HK-2 (cell line): ENCODE data around the gene PLEKHO1.
"Not testable (repeated sequence)": the region's sequence is repeated elsewhere in the genome, so short reads cannot be mapped to it uniquely, and the experiment has no call there.

ENCODE experiments used
- DNase-seq: peaks from one replicate; pipeline ENCODE4 v3.0.0-alpha.2; 2018; ENCODE audit not compliant: unreplicated experiment

PLEKHO1 gene

GRCh38 chr1:150149271-150150132 lies at the start of gene PLEKHO1:
TSS of gene PLEKHO1 (plus strand) at chr1:150149916. CDS start at chr1:150150258, 342 bp downstream.
- DNase-seq: peak; percentile 77

GRCh38 chr1:150102986-150103385 lies 46.7 kb upstream of the PLEKHO1 start:
- no peak for DNase-seq

DNA sequence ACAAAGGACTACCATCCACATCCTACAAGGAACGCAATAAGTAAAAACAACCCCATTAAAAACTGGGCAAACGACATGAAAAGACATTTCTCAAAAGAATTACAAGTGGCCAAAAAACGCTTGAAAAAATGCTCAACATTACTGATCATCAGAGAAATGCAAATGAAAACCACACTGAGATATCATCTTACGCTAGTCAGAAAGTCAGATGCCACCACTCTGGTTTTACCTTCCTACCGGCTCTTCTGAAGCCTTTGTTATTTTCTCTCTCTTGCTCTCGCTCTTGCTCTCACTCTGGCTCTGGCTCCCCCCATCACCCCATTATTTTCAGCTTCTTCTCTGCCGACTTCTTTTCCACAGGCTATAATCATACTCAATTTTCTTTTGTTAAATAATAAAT lies 43.4 kb upstream of the PLEKHO1 start:
- DNase-seq: no peak

GRCh38 chr1:150109586-150109985 lies 40.1 kb upstream of the PLEKHO1 start:
- no peak for DNase-seq

DNA sequence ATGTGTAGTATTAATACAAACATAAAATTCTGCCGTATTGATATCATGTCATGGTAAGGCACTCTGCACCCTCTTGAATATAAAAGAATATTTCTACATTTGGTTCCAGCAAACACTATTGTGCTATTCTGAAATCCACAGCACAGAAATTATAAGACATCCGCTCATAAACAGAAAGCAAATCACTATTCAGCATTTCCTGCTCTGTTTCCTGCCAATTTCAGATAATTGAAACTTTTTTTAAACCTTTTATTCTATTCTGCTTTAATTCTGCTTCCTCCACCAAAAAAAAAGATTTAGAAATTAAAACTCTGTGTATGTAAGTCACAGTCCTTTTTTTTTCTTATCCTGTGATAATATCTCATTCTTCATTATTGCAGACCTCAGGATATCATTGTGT lies 39.6 kb upstream of the PLEKHO1 start:
- no peak for DNase-seq

DNA sequence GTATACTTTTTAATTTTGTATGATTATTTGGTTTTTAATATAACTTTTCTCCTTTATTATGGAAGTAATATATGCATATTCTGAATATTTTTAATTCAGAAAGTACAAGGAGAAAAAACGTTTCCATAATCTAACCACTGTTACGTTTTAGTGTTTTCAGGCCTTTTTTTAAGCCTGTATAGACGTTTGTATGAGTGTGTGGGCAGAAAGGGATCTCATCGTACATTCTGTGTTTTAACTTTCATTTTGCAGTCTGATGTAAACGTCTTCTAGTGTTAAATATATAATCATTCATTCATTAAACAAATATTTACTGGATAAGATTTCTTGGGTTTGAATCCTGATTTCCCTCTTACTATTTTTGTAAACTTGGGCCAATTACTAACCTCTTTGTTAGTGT lies 38.0 kb upstream of the PLEKHO1 start:
- no peak for DNase-seq

DNA sequence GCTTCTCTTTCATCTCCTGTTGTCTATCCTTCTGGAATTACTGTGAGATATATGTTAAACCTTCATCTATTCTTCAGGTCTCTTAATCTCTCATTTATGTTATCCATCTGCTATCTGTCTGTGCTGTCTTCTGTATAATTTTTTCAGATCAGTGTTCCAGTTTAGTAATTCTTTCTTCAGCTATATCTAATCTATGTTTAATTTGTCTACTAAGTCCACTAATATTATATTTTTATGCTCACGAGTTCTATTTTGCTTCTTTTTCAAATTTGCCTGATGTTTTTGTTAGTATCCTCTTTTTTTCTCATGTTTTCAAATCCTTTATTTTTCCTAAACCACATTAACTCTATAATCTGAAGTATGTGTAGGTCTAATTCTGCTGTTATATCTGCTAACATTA lies 34.6 kb upstream of the PLEKHO1 start:
- DNase-seq: no peak

- DNase-seq: no peak
Measured at GRCh38 chr1:150118716-150119115, 31.0 kb upstream of the PLEKHO1 start.

DNA sequence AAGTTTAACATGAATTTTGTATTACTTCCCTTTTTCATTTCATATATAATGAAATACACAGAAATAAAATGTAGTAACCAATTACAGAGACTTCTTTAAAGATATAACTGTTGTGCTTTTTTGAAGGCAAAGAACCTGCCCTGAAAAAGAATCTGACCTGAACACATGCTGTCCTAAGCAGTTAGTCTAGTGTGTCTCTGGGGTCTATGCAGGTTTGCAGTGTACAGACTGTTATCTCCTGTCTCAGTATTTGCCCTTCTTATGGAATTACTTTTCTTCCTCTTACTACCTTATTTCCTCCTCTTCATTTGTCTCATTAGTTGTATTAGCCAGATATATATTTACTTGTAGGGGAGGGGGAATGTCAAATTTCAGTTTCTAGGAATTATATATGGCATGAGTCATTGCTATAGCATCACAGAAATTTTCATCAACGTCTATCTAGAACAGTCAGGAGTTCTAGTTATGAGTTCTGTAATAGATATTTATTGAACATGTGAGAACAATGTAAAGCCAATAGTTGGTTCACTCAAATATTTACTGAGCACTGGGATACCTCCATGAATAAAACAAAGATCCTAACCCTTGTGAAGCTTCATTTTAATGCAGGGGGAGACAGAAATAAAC lies 28.4 kb upstream of the PLEKHO1 start:
- no peak for DNase-seq

GRCh38 chr1:150126811-150127210 lies 22.9 kb upstream of the PLEKHO1 start:
- no peak for DNase-seq

- DNase-seq: no peak
Measured at GRCh38 chr1:150127464-150127863, 22.3 kb upstream of the PLEKHO1 start.

DNA sequence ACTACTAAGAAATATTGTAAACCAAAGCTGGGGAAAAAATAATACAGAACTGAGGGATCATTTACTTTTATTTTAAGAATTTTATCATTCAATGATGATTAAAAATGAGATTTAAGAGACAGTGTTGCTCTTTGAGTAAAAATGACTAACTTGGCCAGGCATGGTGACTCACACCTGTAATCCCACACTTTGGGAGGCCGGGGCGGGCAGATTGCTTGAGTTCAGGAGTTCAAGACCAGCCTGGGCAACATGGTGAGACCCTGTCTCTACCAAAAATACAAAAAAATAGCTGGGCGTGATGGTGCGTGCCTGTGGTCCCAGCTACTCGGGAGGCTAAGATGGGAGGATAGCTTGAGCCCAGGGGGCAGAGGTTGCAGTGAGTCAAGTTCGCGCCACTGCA lies 21.8 kb upstream of the PLEKHO1 start:
- no peak for DNase-seq

DNA sequence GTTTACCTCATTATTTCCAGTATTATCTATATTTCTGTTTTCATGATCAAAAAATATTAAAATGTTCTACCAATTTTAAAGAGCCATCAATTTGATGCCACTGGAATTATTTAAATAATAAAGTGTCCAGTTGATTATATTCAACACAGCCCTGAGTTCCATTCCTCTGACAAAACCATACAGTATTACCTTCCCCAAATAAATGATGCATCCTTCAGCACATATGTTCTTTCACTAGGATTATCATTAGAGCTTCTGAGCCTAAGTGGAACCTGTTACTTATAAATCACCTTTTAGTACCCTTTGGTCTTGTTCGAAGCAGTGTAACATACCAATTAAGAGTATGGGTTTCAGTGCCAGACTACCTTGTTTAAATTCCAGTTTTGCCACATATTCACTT lies 17.3 kb upstream of the PLEKHO1 start:
- no peak for DNase-seq

DNA sequence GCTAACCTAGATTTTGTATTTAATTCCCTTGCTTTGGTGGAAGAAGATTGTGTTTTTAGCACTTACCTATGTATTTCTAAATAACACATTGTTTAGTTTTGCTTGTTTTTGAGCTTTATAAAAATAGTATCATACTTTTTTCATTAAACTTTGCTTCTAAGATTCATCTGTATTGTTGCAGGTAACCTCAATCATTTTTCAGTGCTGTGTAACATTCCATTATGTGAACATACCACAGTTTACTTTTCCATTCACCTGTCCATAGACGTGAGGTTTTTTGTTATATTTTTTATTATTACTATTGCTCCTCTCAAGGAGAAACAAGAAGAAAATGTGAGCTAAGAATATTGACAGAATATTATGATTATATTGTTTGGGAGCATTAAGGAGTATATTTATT lies 15.2 kb upstream of the PLEKHO1 start:
- DNase-seq: no peak

DNA sequence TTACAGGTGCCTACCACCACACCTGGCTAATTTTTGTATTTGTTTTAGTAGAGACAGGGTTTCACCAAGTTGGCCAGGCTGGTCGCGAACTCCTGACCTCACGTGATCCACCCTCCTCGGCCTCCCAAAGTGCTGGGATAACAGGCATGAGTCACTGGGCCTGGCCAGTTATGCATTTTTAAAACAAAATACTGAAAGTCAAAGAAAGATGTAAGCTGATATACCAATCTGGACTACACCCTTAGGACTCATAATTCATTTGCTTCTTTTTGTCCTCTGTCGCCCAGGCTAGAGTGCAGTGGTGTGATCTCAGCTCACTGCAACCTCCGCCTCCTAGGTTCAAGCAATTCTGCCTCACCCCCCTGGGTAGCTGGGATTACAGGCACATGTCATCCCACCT lies 14.3 kb upstream of the PLEKHO1 start:
- DNase-seq: not testable (repeated sequence)

- DNase-seq: no peak
Measured at GRCh38 chr1:150138044-150138443, 11.7 kb upstream of the PLEKHO1 start.

DNA sequence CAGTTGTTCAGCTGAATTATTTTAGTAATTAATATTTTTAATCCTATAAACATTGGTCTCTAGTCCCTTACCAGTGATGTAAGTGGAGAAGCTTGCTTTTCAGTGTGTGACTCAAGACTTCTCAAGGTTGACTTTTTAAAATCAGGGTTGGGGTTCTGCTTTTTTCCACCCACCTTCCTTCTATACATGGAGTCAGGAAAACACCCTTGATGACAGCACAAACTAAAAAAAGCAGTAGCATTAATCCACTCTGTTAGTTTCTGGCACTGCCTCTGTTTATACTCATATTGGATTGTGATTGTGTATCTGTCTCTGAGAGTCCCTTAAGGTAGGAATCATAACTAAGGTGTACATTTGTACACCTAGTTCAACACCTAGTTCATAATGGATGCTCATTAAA lies 8.3 kb upstream of the PLEKHO1 start:
- DNase-seq: no peak

DNA sequence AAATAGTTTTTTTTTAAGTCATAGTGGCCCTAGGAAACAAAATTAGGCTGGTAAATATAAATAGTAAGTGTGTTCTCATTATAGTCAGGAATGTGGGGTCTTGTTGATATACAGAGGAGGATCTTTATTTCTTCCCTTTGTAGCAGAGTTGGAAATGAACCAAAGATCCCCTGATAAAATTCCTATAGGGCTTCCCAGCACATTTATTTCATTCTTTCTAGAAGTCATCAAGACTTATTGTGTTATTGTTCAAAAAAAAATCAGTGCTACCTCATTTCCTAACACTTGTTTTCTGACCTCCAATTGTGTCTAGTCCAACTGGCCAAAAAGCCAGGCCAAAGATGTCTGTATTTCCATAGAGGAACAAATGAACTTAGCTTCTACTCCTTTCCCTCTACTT lies 7.6 kb upstream of the PLEKHO1 start:
- DNase-seq: no peak

GRCh38 chr1:150144606-150145005 lies 5.1 kb upstream of the PLEKHO1 start:
- DNase-seq: no peak

DNA sequence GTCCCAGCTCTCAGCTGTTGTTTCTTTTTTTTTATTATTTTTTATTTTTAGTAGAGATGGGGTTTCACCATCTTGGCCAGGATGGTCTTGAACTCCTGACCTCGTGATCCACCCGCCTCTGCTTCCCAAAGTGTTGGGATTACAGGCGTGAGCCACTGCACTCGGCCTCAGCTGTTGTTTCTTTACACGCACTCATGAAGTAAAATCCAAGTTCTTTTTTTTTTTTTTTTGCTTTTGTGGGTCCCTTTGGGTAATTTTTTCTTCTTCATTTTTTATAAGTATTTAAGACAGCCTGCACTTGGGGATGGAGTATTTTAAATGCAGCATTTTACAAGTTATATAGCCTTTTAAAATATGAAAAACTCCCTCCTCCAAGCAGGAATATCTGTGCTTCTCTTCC lies 3.7 kb upstream of the PLEKHO1 start:
- DNase-seq: not testable (repeated sequence)

DNA sequence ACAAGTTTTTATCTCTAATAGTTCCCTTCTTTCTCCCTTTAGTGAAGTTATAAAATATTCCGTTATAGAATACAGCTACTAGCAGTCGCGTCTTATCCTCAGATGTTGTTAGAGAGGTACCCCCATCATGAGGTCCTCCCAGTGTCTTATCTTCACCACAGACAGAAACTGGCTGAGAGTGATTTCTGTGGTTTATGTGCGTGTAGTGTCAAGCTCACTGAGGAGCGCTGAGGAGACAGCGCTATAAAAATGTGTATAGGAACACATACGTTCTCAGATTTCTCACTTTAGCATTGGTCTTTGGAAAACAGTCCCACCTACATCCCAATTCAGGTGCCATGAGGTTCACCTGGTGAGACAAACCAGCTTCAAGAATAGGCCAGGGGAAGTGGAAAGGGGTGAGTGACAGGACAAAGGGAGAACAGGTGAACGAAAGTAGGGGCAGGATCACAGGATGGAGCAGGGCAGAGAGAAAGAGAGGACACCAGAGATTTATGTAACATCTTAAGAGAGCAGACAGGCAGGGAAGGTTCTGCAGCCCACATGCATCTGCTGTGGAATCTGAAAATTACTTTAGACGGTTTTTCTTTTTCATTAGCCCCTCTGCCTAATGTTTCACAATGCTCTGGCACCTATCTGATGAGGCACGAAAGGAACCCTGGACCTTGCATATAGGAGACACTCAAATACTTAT lies 2.7 kb upstream of the PLEKHO1 start:
- no peak for DNase-seq

DNA sequence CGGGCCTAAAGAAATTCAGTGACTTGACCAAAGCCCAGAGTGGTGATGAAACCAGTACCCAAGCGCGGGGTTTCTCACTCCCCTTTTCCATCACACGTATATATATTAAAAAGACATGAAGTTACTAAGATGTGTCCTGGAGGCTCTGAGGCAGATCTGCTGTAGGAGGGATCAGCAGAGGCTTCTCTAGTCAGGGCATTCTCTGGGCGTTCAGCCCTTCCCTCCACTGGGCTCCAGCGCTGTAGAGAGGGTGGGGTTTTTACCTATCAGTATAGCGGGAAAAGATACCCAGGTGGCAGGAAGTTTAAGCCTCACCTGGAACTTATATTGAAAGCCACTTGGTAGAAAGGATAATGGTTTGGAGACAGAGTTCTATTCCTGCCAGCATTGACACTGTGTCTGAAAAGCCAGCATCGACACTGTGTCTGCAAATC lies 862 bp upstream of the PLEKHO1 start:
- no peak for DNase-seq
